T-cell (primary cell): ENCODE data around the gene EEFSEC. TPM values are rescaled to one million over a fixed set of nuclear protein-coding genes. Genes with fewer than 3 reads are reported as not detected.

Source experiments
- ATAC-seq, 4 experiments: fragments of 200-7000 bp in 3 of 4; fragments of 150-1000 bp in 1 of 4; cut with Tn5 transposase; replicated peaks in 1 of 4; 1 replicate in 3 of 4; 2 replicates in 1 of 4; pipeline ENCODE4 v1.10.0; 2021; ENCODE audit warnings: moderate library complexity in 3 of 4, mild to moderate bottlenecking in 2 of 4, moderate number of reproducible peaks in 1 of 4
- CTCF ChIA-PET, 2 donors: fragments of 300-600 bp; sonication (Branson Sonifier 250); formaldehyde crosslinking; loops; one replicate each; lab custom pipeline; 2022; ENCODE audit warnings: antibody characterized with exemption in 2 of 2; lab: Charles Lee
- POLR2A ChIA-PET, 2 donors: fragments of 300-600 bp; sonication (Branson Sonifier 250); formaldehyde crosslinking; loops; one replicate each; lab custom pipeline; 2022; ENCODE audit warnings: antibody characterized with exemption in 2 of 2; lab: Charles Lee
- DNase-seq, 35 experiments: peaks; one replicate each; pipeline versions ENCODE4 v3.0.0 to v3.0.0-alpha.2; 2013 to 2023
- H3K27ac ChIP-seq: one replicate; pipeline ENCODE4 v1.5.1; 2013; ENCODE audit warnings: low read length
- H3K27me3 ChIP-seq, 2 experiments: replicated peaks in 1 of 2; 1 replicate in 1 of 2; 2 replicates in 1 of 2; pipeline versions ENCODE4 v1.6.1 to v1.7.0; 2013; ENCODE audit warnings: low read length in 1 of 2, mixed read lengths in 1 of 2; ENCODE audit not compliant: control insufficient read depth in 2 of 2, insufficient read depth in 2 of 2; ENCODE audit errors: extremely low read depth in 1 of 2
- H3K36me3 ChIP-seq, 2 donors: 1 replicate in 1 of 2; 2 replicates in 1 of 2; pipeline versions ENCODE4 v1.6.1 to v1.7.0; 2013; ENCODE audit warnings: low read length in 1 of 2; ENCODE audit not compliant: control insufficient read depth in 2 of 2, insufficient read depth in 1 of 2; ENCODE audit errors: extremely low read depth in 1 of 2
- H3K4me1 ChIP-seq, 2 experiments: 1 replicate in 1 of 2; 2 replicates in 1 of 2; pipeline versions ENCODE4 v1.6.1 to v1.7.0; 2013; ENCODE audit warnings: low read length in 2 of 2, mixed read lengths in 1 of 2; ENCODE audit not compliant: insufficient read depth in 2 of 2, control insufficient read depth in 1 of 2; ENCODE audit errors: extremely low read depth in 1 of 2
- H3K4me3 ChIP-seq, 2 donors: 1 replicate in 1 of 2; 2 replicates in 1 of 2; pipeline versions ENCODE4 v1.5.1 to v1.7.0; 2013; ENCODE audit warnings: mild to moderate bottlenecking in 2 of 2, low read length in 1 of 2, moderate library complexity in 1 of 2; ENCODE audit not compliant: control insufficient read depth in 1 of 2; ENCODE audit errors: extremely low read depth in 1 of 2
- H3K9me3 ChIP-seq: 2 replicates; pipeline ENCODE4 v1.7.0; 2013
- H3K27ac Mint-ChIP-seq, 2 donors: one replicate each; pipeline ENCODE4 v1.8.0; 2020 to 2021; ENCODE audit warnings: mild to moderate bottlenecking in 2 of 2, mixed read lengths in 2 of 2
- H3K27me3 Mint-ChIP-seq, 2 donors: one replicate each; pipeline ENCODE4 v1.8.0; 2021 to 2022; ENCODE audit warnings: mixed read lengths in 2 of 2
- H3K36me3 Mint-ChIP-seq: one replicate; pipeline ENCODE4 v1.8.0; 2021; ENCODE audit warnings: mixed read lengths
- H3K4me1 Mint-ChIP-seq, 3 donors: one replicate each; pipeline ENCODE4 v1.8.0; 2020 to 2022; ENCODE audit warnings: mixed read lengths in 3 of 3, mild to moderate bottlenecking in 1 of 3
- H3K4me3 Mint-ChIP-seq, 3 donors: one replicate each; pipeline ENCODE4 v1.8.0; 2020 to 2022; ENCODE audit warnings: mild to moderate bottlenecking in 3 of 3, mixed read lengths in 3 of 3, moderate library complexity in 3 of 3
- H3K9me3 Mint-ChIP-seq, 3 donors: one replicate each; pipeline ENCODE4 v1.8.0; 2020 to 2022; ENCODE audit warnings: mixed read lengths in 3 of 3
- WGBS: methylation state at CpG from one replicate; pipeline ENCODE4 v1.1.5; 2013; ENCODE audit warnings: missing lambda C conversion rate; ENCODE audit not compliant: insufficient coverage; 5-methylcytosine and 5-hydroxymethylcytosine counted together
- total RNA-seq, 35 experiments: library from RNA in 6 of 35; stranded (reverse) in 6 of 35; fragments of 120-200 nt in 1 of 35; gene quantifications; one replicate each; pipeline versions ENCODE4 v1.2.1 to v1.2.4 and lab custom pipeline; 2013 to 2026

Gene EEFSEC
- total RNA-seq, 5 donors from 2014 or later (not counting 1 experiment from before 2014, with no cell fraction given): 15.9 to 21.1 (median 19.1) TPM

- H3K36me3 ChIP-seq: peaks cover 3 to 10% of the 10 kb centered on the region in 2 donors
- no peaks in the 10 kb centered on the region for H3K9me3 Mint-ChIP-seq
- no peak for ATAC-seq
- 87% methylated on average over 7 of the region's 15 CpGs for WGBS
- H3K27ac Mint-ChIP-seq: no peak overlapping the region
- no peak overlapping the region for H3K27ac ChIP-seq
- H3K27me3 ChIP-seq: no peaks in the 10 kb centered on the region
- H3K9me3 ChIP-seq: no peaks in the 10 kb centered on the region
- no peaks in the 10 kb centered on the region for H3K27me3 Mint-ChIP-seq
- H3K4me1 ChIP-seq: no peaks in the 10 kb centered on the region
- POLR2A ChIA-PET: no interaction called here
- H3K36me3 Mint-ChIP-seq: peaks cover 6% of the 10 kb centered on the region
- no peak overlapping the region for H3K4me3 ChIP-seq
- no peak overlapping the region for H3K4me3 Mint-ChIP-seq
- CTCF ChIA-PET: no interaction called here
- peaks cover 0 to 7% (median 0%) of the 10 kb centered on the region in 3 donors for H3K4me1 Mint-ChIP-seq
- DNase-seq: no peak
Observed at GRCh38 chr3:128412180-128413002, 259.1 kb downstream of the EEFSEC start.

GRCh38 chr3:128413003-128413370 is 259.7 kb downstream of the EEFSEC start:
- no peak overlapping the region for H3K27ac Mint-ChIP-seq
- no peak overlapping the region for H3K4me3 Mint-ChIP-seq
- Histone ChIP-seq H3K27ac (no peak overlapping the region), H3K9me3 (no peaks in the 10 kb centered on the region), H3K27me3 (no peaks in the 10 kb centered on the region), H3K4me3 (no peak overlapping the region), H3K4me1 (no peaks in the 10 kb centered on the region), H3K36me3 (peaks cover 3 to 4% of the 10 kb centered on the region in 2 donors)
- DNase-seq: no peak
- POLR2A ChIA-PET: no interaction called here
- H3K9me3 Mint-ChIP-seq: no peaks in the 10 kb centered on the region
- H3K36me3 Mint-ChIP-seq: peaks cover 3% of the 10 kb centered on the region
- H3K4me1 Mint-ChIP-seq: peaks cover 0 to 7% (median 0%) of the 10 kb centered on the region in 3 donors
- no peak for ATAC-seq
- CTCF ChIA-PET: no interaction called here
- WGBS: 77% methylated on average over 6 of the region's 8 CpGs
- H3K27me3 Mint-ChIP-seq: no peaks in the 10 kb centered on the region

- Histone ChIP-seq H3K36me3 (peaks cover 2 to 3% of the 10 kb centered on the region in 2 donors), H3K27ac (no peak overlapping the region), H3K9me3 (no peaks in the 10 kb centered on the region), H3K4me1 (no peaks in the 10 kb centered on the region), H3K27me3 (no peaks in the 10 kb centered on the region), H3K4me3 (no peak overlapping the region)
- no peaks in the 10 kb centered on the region for H3K27me3 Mint-ChIP-seq
- H3K4me1 Mint-ChIP-seq: peaks cover 0 to 7% (median 0%) of the 10 kb centered on the region in 3 donors
- POLR2A ChIA-PET: no interaction called here
- no peaks in the 10 kb centered on the region for H3K9me3 Mint-ChIP-seq
- WGBS: 88% methylated on average over 19 of the region's 24 CpGs
- no peak overlapping the region for H3K4me3 Mint-ChIP-seq
- DNase-seq (no peak), ATAC-seq (peak in 1 of 4 experiments; percentile 18)
- H3K27ac Mint-ChIP-seq: no peak overlapping the region
- H3K36me3 Mint-ChIP-seq: no peaks in the 10 kb centered on the region
- CTCF ChIA-PET: no interaction called here
Observed at GRCh38 chr3:128413413-128414205, 260.3 kb downstream of the EEFSEC start.

- Mint-ChIP-seq H3K27ac (no peak overlapping the region), H3K27me3 (no peaks in the 10 kb centered on the region), H3K36me3 (no peaks in the 10 kb centered on the region), H3K4me3 (no peak overlapping the region), H3K4me1 (peaks cover 0 to 7% (median 0%) of the 10 kb centered on the region in 3 donors), H3K9me3 (no peaks in the 10 kb centered on the region)
- WGBS: 91% methylated on average over 14 of the region's 16 CpGs
- Histone ChIP-seq H3K36me3 (peaks cover 0 to 2% of the 10 kb centered on the region in 2 donors), H3K9me3 (no peaks in the 10 kb centered on the region), H3K27ac (no peak overlapping the region), H3K4me1 (no peaks in the 10 kb centered on the region), H3K27me3 (no peaks in the 10 kb centered on the region), H3K4me3 (no peak overlapping the region)
- POLR2A ChIA-PET: no interaction called here
- ATAC-seq: no peak
- CTCF ChIA-PET: interaction anchor here in 1 of 2 donors (0.6 kb wide), 1 partner anchor 1598 kb away, joined by 3 read pairs; no protein-coding TSS in a partner anchor
- DNase-seq: peak in 2 of 35 experiments; percentile 8 to 13
Observed at GRCh38 chr3:128415200-128415772, 262.0 kb downstream of the EEFSEC start.

- Histone ChIP-seq H3K9me3 (no peaks in the 10 kb centered on the region), H3K27me3 (no peaks in the 10 kb centered on the region), H3K36me3 (peaks cover 0 to 2% of the 10 kb centered on the region in 2 donors), H3K4me1 (no peaks in the 10 kb centered on the region), H3K27ac (no peak overlapping the region), H3K4me3 (no peak overlapping the region)
- Mint-ChIP-seq H3K9me3 (no peaks in the 10 kb centered on the region), H3K27me3 (no peaks in the 10 kb centered on the region), H3K36me3 (no peaks in the 10 kb centered on the region), H3K4me3 (no peak overlapping the region), H3K4me1 (peaks cover 0 to 7% (median 0%) of the 10 kb centered on the region in 3 donors), H3K27ac (no peak overlapping the region)
- 92% methylated on average over 13 of the region's 19 CpGs for WGBS
- no peak for ATAC-seq
- POLR2A ChIA-PET: no interaction called here
- peak in 9 of 35 experiments; percentile 10 to 39 (median 22) for DNase-seq
- CTCF ChIA-PET: no interaction called here
Observed at GRCh38 chr3:128415773-128416577, 262.7 kb downstream of the EEFSEC start.
